Smooth muscle cell (in vitro differentiated cells): ENCODE measurements around the gene HEATR9. TPM values are rescaled to one million over a fixed set of nuclear protein-coding genes. Genes with fewer than 3 reads are reported as not detected.

ENCODE experiments used
- DNase-seq: peaks from one replicate; lab custom pipeline; 2025; ENCODE audit not compliant: unreplicated experiment; lab: John Stamatoyannopoulos, UW
- H2AFZ ChIP-seq: fragments of 200-600 bp; sonication (generic); 2 replicates; pipeline ENCODE4 v1.6.0; 2016; ENCODE audit warnings: antibody characterized with exemption, low read depth, mild to moderate bottlenecking
- H3F3A ChIP-seq: fragments of 200-600 bp; sonication (generic); 2 replicates; pipeline ENCODE4 v1.6.0; 2017; ENCODE audit warnings: antibody characterized with exemption, low read depth
- H3K27ac ChIP-seq: fragments of 200-600 bp; sonication (generic); 2 replicates; pipeline ENCODE4 v1.5.1; 2016; ENCODE audit warnings: low read depth, mild to moderate bottlenecking
- H3K27me3 ChIP-seq: fragments of 200-600 bp; sonication (generic); 2 replicates; pipeline ENCODE4 v1.6.1; 2016; ENCODE audit warnings: low read depth, mild to moderate bottlenecking
- H3K36me3 ChIP-seq: fragments of 200-600 bp; sonication (generic); 2 replicates; pipeline ENCODE4 v1.5.1; 2016; ENCODE audit warnings: low read depth
- H3K4me1 ChIP-seq: fragments of 200-600 bp; sonication (generic); 2 replicates; pipeline ENCODE4 v1.5.1; 2016; ENCODE audit warnings: low read depth
- H3K4me2 ChIP-seq: fragments of 200-600 bp; sonication (generic); 2 replicates; pipeline ENCODE4 v1.6.0; 2016; ENCODE audit warnings: mild to moderate bottlenecking
- H3K4me3 ChIP-seq: fragments of 200-600 bp; sonication (generic); 2 replicates; pipeline ENCODE4 v1.5.1; 2016; ENCODE audit warnings: mild to moderate bottlenecking
- H3K79me2 ChIP-seq: fragments of 200-600 bp; sonication (generic); 2 replicates; pipeline ENCODE4 v1.6.0; 2016; ENCODE audit warnings: low read depth, mild to moderate bottlenecking
- H3K9ac ChIP-seq: fragments of 200-600 bp; sonication (generic); 2 replicates; pipeline ENCODE4 v1.6.0; 2016; ENCODE audit warnings: low read depth
- H3K9me3 ChIP-seq: fragments of 200-600 bp; sonication (generic); replicated peaks from 2 replicates; pipeline ENCODE4 v1.5.1; 2016; ENCODE audit warnings: low read depth
- H4K20me1 ChIP-seq: fragments of 200-600 bp; sonication (generic); 2 replicates; pipeline ENCODE4 v1.6.0; 2016; ENCODE audit warnings: low read depth
- CTCF ChIP-seq: fragments of 200-600 bp; sonication (generic); IDR thresholded peaks from 2 replicates; pipeline ENCODE4 v1.5.1; 2017; ENCODE audit warnings: borderline replicate concordance, mild to moderate bottlenecking, antibody characterized with exemption; ENCODE audit not compliant: insufficient read depth, poor library complexity, severe bottlenecking
- WGBS: methylation state at CpG from one replicate; pipeline ENCODE4 v1.1.7; 2016; ENCODE audit warnings: low lambda C conversion rate; 5-methylcytosine and 5-hydroxymethylcytosine counted together
- polyA plus RNA-seq: library from polyadenylated mRNA; unstranded; fragments of >200 nt; fragmentation: Nextera tagmentation; extraction: Ambion mirVana; gene quantifications from 2 replicates; pipeline ENCODE4 v1.2.1, GENCODE V29; 2016
- total RNA-seq: library from RNA; depleted of rRNA; stranded (reverse); fragments of >200 nt; gene quantifications from 2 replicates; pipeline ENCODE4 v1.2.3, GENCODE V29; 2014

The HEATR9 gene
- total and polyA plus RNA-seq, 2 experiments from 2014 or later: not detected

- H3K9me3 ChIP-seq: no peaks in the 10 kb centered on the region
- H3K27ac ChIP-seq: no peak overlapping the region
- H3K79me2 ChIP-seq: no peaks in the 10 kb centered on the region
- no peak overlapping the region for H3K4me2 ChIP-seq
- H3K9ac ChIP-seq: no peak overlapping the region
- TF ChIP-seq CTCF: no peak
- H3K4me3 ChIP-seq: no peak overlapping the region
- no peaks in the 10 kb centered on the region for H3F3A ChIP-seq
- no peaks in the 10 kb centered on the region for H3K36me3 ChIP-seq
- H3K27me3 ChIP-seq: no peaks in the 10 kb centered on the region
- no peak for DNase-seq
- no peak overlapping the region for H2AFZ ChIP-seq
- H4K20me1 ChIP-seq: no peaks in the 10 kb centered on the region
- H3K4me1 ChIP-seq: no peaks in the 10 kb centered on the region
- 86% methylated on average over 3 of the region's 3 CpGs for WGBS
Measured at GRCh38 chr17:35867574-35867973, 1.1 kb downstream of the HEATR9 start.

GRCh38 chr17:35866341-35866950 is 2.2 kb downstream of the HEATR9 start:
- no peaks in the 10 kb centered on the region for H3K9me3 ChIP-seq
- H3F3A ChIP-seq: no peaks in the 10 kb centered on the region
- H3K79me2 ChIP-seq: no peaks in the 10 kb centered on the region
- no peak for TF ChIP-seq CTCF
- whole genome bisulfite sequencing: 91% methylated on average over 1 of the region's 1 CpG
- no peak overlapping the region for H2AFZ ChIP-seq
- no peak overlapping the region for H3K27ac ChIP-seq
- H3K27me3 ChIP-seq: no peaks in the 10 kb centered on the region
- no peaks in the 10 kb centered on the region for H4K20me1 ChIP-seq
- no peaks in the 10 kb centered on the region for H3K4me1 ChIP-seq
- no peak overlapping the region for H3K4me3 ChIP-seq
- DNase-seq: no peak
- peak overlapping the region; percentile 17 for H3K4me2 ChIP-seq
- no peaks in the 10 kb centered on the region for H3K36me3 ChIP-seq
- H3K9ac ChIP-seq: no peak overlapping the region

- H2AFZ ChIP-seq: no peak overlapping the region
- H3K4me3 ChIP-seq: no peak overlapping the region
- H3K9me3 ChIP-seq: no peaks in the 10 kb centered on the region
- no peaks in the 10 kb centered on the region for H4K20me1 ChIP-seq
- no peaks in the 10 kb centered on the region for H3K4me1 ChIP-seq
- H3K27ac ChIP-seq: no peak overlapping the region
- no peaks in the 10 kb centered on the region for H3K36me3 ChIP-seq
- H3K79me2 ChIP-seq: no peaks in the 10 kb centered on the region
- no peaks in the 10 kb centered on the region for H3K27me3 ChIP-seq
- no peak overlapping the region for H3K4me2 ChIP-seq
- TF ChIP-seq CTCF: no peak
- 67% methylated on average over 3 of the region's 3 CpGs for WGBS
- no peak overlapping the region for H3K9ac ChIP-seq
- no peak for DNase-seq
- H3F3A ChIP-seq: no peaks in the 10 kb centered on the region
Measured at GRCh38 chr17:35865412-35866340, 3.0 kb downstream of the HEATR9 start.
